Glomerular visceral epithelial cell (primary cell): ENCODE measurements around the gene SH3RF3.
A peak's percentile ranks its signal among the peaks of the same experiment; 100 is the strongest.

Experiments
- DNase-seq: peaks from one replicate; pipeline ENCODE4 v3.0.0-alpha.2; 2016; ENCODE audit errors: extremely low spot score

Gene SH3RF3

GRCh38 chr2:109282865-109283264 is 153.9 kb downstream of the SH3RF3 start:
- DNase-seq, result no peak

DNA sequence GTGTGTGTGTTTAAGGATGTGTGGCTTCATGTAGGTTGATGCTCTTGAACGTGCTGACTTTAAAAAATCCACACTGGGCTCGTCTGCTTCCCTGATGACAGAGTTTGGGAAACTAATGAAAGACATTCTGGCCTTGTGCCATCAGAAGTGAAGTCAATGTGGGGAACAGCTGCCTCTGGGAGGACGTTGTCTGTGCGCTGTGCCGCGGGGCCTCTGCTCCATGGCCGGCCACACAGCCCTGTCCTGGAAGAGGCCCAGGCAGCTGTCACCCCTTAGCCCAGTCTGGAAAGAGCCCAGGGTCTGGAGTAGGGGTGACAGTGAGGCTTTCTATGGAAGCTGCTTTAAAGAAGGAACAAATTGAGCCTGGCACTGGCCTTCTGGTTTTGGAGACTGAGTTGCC is 155.8 kb downstream of the SH3RF3 start:
- no peak for DNase-seq

GRCh38 chr2:109285244-109285651 is 156.2 kb downstream of the SH3RF3 start:
- DNase-seq, result peak; percentile 36

GRCh38 chr2:109287413-109287812 is 158.4 kb downstream of the SH3RF3 start:
- DNase-seq, result no peak

- no peak for DNase-seq
Measured at GRCh38 chr2:109287838-109288237, 158.8 kb downstream of the SH3RF3 start.

- no peak for DNase-seq
Measured at GRCh38 chr2:109288544-109289368, 159.8 kb downstream of the SH3RF3 start.

DNA sequence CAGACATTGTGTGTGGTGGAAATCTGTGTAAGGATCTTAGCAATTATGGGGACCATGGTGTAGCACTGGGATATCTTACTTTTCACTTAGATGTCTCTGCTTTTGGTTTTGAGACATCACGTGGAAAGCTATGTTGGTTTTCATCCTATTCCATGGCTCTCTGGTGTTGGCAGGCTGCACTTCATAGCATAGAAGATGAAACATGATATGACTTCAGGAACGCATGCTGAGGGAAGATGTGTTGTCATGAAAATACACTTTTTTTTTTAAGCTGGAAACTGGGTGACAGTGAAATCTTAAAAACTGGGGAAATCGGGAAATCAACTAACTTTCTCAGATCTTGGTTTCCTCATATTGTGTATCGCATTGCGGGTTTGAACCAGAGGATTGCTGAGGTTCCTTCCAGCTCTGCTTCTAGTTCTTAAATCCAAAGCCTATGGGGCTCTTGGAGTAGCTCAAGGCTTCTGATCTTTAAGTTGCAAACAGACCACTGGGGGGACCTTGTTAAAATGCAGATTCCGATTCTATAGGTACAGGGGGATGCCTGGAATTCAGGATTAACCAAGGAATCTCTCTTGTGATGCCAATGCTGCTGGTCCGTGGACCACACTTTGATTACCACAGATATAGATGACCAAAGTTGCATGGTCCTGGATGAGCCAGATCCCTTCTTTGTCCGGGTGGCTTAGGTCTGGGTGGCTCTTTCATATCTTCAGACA is 160.7 kb downstream of the SH3RF3 start:
- no peak for DNase-seq

DNA sequence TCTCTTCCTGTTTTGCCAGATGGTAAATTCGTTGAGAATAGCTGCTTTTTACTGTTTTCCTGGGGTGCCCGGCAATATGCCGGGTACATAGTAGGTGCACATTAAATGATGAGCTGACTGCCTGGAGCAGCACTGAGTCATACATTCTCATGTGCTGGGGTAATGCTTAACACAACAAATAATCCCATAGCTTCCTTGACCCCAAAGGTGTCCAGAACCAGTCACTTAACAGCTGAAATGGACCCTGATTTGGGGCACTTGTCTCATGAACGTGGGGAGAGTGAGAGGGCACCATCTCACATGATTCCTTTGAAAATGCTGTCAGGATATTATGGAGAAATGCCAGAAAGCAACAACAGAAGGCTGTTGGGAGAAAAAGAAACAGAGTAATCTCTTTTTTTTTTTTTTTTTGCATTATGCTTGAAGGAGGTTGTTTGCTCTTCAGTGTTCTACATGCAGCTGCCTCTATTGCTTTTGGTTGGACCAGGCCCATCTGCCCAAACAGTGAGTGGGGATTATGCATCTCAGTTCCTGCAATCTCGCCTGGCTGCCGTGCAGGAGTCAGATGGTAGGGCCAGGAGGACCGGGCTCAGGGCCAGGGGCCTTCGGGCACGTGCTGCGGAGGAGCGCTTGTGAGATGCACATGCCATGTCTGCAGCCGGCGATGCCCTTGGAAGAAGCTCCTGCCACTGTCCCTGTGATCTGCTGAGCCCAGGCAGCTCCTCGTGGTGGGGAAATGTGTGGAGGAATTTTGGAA is 162.1 kb downstream of the SH3RF3 start:
- DNase-seq, result no peak

GRCh38 chr2:109292386-109292785 is 163.4 kb downstream of the SH3RF3 start:
- DNase-seq, result no peak

- DNase-seq, result no peak
Measured at GRCh38 chr2:109293663-109294062, 164.7 kb downstream of the SH3RF3 start.

- no peak for DNase-seq
Measured at GRCh38 chr2:109294523-109294922, 165.5 kb downstream of the SH3RF3 start.

- DNase-seq, result no peak
Measured at GRCh38 chr2:109295070-109295780, 166.2 kb downstream of the SH3RF3 start.

- DNase-seq, result no peak
Measured at GRCh38 chr2:109295781-109296117, 166.7 kb downstream of the SH3RF3 start.

GRCh38 chr2:109297566-109298490 is 168.8 kb downstream of the SH3RF3 start:
- DNase-seq, result no peak

- DNase-seq, result no peak
Measured at GRCh38 chr2:109298851-109299250, 169.8 kb downstream of the SH3RF3 start.

DNA sequence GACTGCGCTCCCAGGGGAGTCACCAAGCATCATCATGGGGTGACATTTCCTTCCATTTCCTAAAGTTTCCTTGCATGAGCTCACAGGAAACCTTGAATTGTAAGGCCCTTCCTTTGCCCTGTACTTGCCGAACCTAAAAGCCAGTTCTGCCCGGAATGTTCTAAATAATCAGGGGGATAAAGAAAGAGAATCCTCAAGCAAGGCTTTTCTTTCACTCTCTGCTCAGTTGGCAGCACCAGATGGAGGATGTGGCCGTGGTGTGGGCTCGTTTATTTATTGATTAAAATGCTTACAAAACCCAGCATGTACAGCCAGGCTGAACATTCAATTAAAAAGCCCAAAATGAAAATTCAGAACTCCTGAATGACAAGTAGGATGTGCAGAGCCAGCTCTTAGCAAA is 170.5 kb downstream of the SH3RF3 start:
- DNase-seq, result no peak

DNA sequence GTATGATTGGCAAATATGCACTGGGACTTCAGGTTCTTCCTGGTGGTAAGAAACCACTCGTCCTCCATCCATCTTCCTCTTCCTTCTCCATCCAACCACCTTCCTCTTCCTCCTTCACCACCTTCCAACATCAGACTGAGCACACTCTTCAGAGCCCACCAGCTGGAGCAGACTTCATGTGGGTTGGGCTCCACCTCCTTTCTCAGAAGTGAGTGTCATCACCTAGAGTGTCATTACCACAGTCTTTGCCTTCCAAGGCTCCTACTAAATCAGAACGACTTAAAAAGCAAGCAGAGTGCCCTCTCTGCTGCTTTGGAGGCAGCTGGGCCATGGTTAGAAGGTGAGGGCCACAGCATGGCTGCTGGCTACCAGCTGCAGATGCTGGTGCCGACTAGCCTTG is 171.6 kb downstream of the SH3RF3 start:
- no peak for DNase-seq

- DNase-seq, result no peak
Measured at GRCh38 chr2:109301746-109302145, 172.7 kb downstream of the SH3RF3 start.

DNA sequence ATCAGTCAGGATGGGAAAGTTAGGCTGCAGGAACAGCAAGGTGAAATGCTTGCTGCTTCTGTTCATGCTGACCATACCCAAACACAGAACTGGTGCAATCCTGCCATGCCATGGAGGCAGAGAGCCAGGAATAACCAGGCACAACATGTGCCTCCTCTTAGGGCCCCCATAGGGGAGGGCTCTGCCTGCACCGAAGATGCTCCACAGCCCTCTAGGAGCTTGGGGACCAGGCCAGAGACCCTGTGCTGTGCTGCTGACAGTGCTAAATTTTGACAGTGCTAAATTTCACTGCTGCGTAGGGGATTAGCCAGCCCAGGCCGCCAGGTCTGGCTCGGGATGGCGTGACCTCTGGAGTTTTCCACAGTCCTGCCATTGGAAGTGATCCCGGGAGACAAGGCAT is 173.3 kb downstream of the SH3RF3 start:
- DNase-seq, result no peak

GRCh38 chr2:109304242-109304641 is 175.2 kb downstream of the SH3RF3 start:
- DNase-seq, result no peak
